Suprapubic skin (tissue), 4 donors: Measurements from ENCODE around the gene OLA1. TPM values are rescaled to one million over a fixed set of nuclear protein-coding genes. Genes with fewer than 3 reads are reported as not detected.
"Not testable (repeated sequence)": the region's sequence is repeated elsewhere in the genome, so short reads cannot be mapped to it uniquely, and the experiment has no call there.

ENCODE experiments used
- DNase-seq, 2 donors: peaks; one replicate each; pipeline ENCODE4 v3.0.0-alpha.2; 2019; ENCODE audit warnings: low spot score in 2 of 2
- H3K27ac ChIP-seq: fragments of 200-600 bp; sonication (generic); one replicate; pipeline ENCODE4 v1.5.1; 2019
- H3K27me3 ChIP-seq: fragments of 200-600 bp; sonication (generic); one replicate; pipeline ENCODE4 v1.5.1; 2019
- H3K36me3 ChIP-seq: fragments of 200-600 bp; sonication (generic); one replicate; pipeline ENCODE4 v1.5.1; 2019
- H3K4me1 ChIP-seq: fragments of 200-600 bp; sonication (generic); one replicate; pipeline ENCODE4 v1.5.1; 2019
- H3K4me3 ChIP-seq: fragments of 200-600 bp; sonication (generic); one replicate; pipeline ENCODE4 v1.5.1; 2019; ENCODE audit warnings: mild to moderate bottlenecking
- H3K9me3 ChIP-seq: fragments of 200-600 bp; sonication (generic); one replicate; pipeline ENCODE4 v1.5.1; 2019
- EP300 ChIP-seq: sonication (generic); formaldehyde crosslinking; IDR thresholded peaks from one replicate; pipeline ENCODE4 v1.6.1; 2017; ENCODE audit warnings: antibody characterized with exemption
- POLR2A ChIP-seq, 2 donors: fragments of 450-650 bp; IDR thresholded peaks; one replicate each; pipeline ENCODE4 v1.6.1; 2017; ENCODE audit warnings: antibody characterized with exemption in 2 of 2, mild to moderate bottlenecking in 2 of 2, moderate library complexity in 2 of 2
- POLR2AphosphoS5 ChIP-seq, 3 donors: sonication (generic); formaldehyde crosslinking; IDR thresholded peaks; one replicate each; pipeline ENCODE4 v1.6.1; 2017; ENCODE audit warnings: antibody characterized with exemption in 3 of 3
- WGBS: methylation state at CpG from one replicate; pipeline ENCODE4 v1.1.5; 2018; 5-methylcytosine and 5-hydroxymethylcytosine counted together
- total RNA-seq, 4 donors: library from RNA; depleted of rRNA; stranded (reverse); fragments of >200 nt; gene quantifications; one replicate each; pipeline ENCODE4 v1.1.0, GENCODE V29; 2016
- TF ChIP-seq, protein P1 (sequence below), 2 donors: fragments of 200-600 bp in 1 of 2; fragments of 450-650 bp in 1 of 2; sonication (generic) in 1 of 2; IDR thresholded peaks; one replicate each; pipeline ENCODE4 v1.5.1; 2016 to 2019; ENCODE audit warnings: antibody characterized with exemption in 2 of 2, mild to moderate bottlenecking in 1 of 2, moderate library complexity in 1 of 2

The OLA1 gene
- total RNA-seq, 4 donors from 2014 or later, result 59.2 to 83.6 (median 75.9) TPM

DNA sequence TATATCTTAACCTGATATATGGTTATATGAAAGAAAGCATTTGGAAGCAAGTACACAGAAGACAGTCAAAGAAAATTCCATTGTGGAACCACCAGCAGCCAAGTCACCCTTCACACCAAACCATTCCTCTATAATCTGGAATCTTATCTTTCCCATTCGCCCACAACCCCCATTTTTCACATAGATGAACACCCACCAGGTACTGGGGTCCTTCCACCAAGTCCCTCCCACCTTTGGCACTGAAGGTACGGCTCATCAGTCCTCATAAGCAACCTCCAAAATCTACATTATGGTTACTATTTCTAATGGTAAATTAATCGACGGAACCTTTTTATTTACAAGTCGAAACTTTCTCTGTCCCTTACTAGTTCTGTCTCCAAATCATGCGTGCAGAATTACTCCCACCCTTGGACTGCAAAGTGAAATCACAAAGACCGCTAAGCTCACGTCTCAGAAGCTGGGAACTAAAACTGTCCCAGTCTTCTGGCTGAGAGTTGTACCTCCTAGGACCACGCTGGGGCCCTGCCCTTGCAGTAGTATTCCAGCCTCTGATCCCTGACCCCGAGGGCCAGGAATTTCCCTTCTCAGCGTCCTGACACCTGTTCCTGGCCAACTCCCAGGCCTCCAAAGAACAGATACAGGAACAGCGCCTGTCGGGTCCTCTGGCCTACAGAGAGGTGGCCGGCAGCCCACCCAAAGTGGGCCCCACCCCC, 702 bp downstream of the OLA1 start:
- Histone ChIP-seq H3K27ac (peak overlapping the region; percentile 79), H3K4me3 (peak overlapping the region; percentile 89), H3K36me3 (peaks cover 10% of the 10 kb centered on the region), H3K27me3 (no peaks in the 10 kb centered on the region), H3K9me3 (no peaks in the 10 kb centered on the region), H3K4me1 (peaks cover 26% of the 10 kb centered on the region)
- 23% methylated on average over 11 of the region's 14 CpGs for WGBS
- no peak for DNase-seq
- TF ChIP-seq, protein P1, sequence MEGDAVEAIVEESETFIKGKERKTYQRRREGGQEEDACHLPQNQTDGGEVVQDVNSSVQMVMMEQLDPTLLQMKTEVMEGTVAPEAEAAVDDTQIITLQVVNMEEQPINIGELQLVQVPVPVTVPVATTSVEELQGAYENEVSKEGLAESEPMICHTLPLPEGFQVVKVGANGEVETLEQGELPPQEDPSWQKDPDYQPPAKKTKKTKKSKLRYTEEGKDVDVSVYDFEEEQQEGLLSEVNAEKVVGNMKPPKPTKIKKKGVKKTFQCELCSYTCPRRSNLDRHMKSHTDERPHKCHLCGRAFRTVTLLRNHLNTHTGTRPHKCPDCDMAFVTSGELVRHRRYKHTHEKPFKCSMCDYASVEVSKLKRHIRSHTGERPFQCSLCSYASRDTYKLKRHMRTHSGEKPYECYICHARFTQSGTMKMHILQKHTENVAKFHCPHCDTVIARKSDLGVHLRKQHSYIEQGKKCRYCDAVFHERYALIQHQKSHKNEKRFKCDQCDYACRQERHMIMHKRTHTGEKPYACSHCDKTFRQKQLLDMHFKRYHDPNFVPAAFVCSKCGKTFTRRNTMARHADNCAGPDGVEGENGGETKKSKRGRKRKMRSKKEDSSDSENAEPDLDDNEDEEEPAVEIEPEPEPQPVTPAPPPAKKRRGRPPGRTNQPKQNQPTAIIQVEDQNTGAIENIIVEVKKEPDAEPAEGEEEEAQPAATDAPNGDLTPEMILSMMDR (IDR thresholded peaks at IDR 0.05), result no peak
- TF ChIP-seq POLR2A (IDR thresholded peaks at IDR 0.05), result no peak
- TF ChIP-seq POLR2AphosphoS5 (IDR thresholded peaks at IDR 0.05), result no peak
- no peak for TF ChIP-seq EP300

- Histone ChIP-seq H3K27ac (no peak overlapping the region), H3K27me3 (no peaks in the 10 kb centered on the region), H3K4me3 (no peak overlapping the region), H3K36me3 (peaks cover 17% of the 10 kb centered on the region), H3K4me1 (peaks cover 26% of the 10 kb centered on the region), H3K9me3 (no peaks in the 10 kb centered on the region)
- no peak for DNase-seq
- 93% methylated on average over 18 of the region's 18 CpGs for WGBS
- TF ChIP-seq EP300, result no peak
- TF ChIP-seq, protein P1 (IDR thresholded peaks at IDR 0.05), result no peak
- TF ChIP-seq POLR2AphosphoS5 (IDR thresholded peaks at IDR 0.05), result no peak
- no peak for TF ChIP-seq POLR2A (IDR thresholded peaks at IDR 0.05)
Measured at GRCh38 chr2:174246944-174247381, 1.4 kb downstream of the OLA1 start.

- H3K27me3 ChIP-seq, result not testable (repeated sequence)
- WGBS, result 63% methylated on average over 6 of the region's 6 CpGs
Measured at GRCh38 chr2:174245628-174246027, 2.7 kb downstream of the OLA1 start.

DNA sequence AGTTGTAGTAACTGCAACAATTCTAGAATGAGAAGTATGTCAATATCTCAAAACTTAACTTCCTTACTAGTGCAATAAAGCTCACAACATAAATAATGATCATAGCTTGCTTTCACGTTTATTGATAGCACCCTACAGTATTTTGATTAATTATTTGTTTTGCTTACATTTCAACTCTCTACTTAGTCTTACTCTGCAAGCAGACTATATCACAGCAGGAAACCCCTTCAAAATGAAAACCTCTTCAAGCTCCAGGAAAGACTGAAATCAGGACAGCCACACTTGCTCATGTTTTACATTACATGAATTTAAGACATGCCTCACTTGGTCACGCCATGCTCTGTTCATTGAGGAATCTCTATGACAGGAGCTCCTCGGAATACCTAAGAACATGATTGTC, 3.3 kb downstream of the OLA1 start:
- 97% methylated on average over 3 of the region's 3 CpGs for WGBS
- DNase-seq, result no peak
- Histone ChIP-seq H3K4me1 (peaks cover 26% of the 10 kb centered on the region), H3K27ac (no peak overlapping the region), H3K36me3 (peaks cover 17% of the 10 kb centered on the region), H3K4me3 (no peak overlapping the region), H3K27me3 (no peaks in the 10 kb centered on the region), H3K9me3 (no peaks in the 10 kb centered on the region)
- TF ChIP-seq, protein P1 (IDR thresholded peaks at IDR 0.05), result no peak
- TF ChIP-seq POLR2AphosphoS5 (IDR thresholded peaks at IDR 0.05) (no peak), EP300 (no peak), POLR2A (IDR thresholded peaks at IDR 0.05) (no peak)

More at GRCh38 chr2:174245628-174246027, 2.7 kb downstream of the OLA1 start:
- not testable (repeated sequence) for DNase-seq, H3K4me3 ChIP-seq, H3K27ac ChIP-seq, H3K9me3 ChIP-seq
- Histone ChIP-seq H3K36me3 (peaks cover 17% of the 10 kb centered on the region), H3K4me1 (peaks cover 26% of the 10 kb centered on the region)

DNA sequence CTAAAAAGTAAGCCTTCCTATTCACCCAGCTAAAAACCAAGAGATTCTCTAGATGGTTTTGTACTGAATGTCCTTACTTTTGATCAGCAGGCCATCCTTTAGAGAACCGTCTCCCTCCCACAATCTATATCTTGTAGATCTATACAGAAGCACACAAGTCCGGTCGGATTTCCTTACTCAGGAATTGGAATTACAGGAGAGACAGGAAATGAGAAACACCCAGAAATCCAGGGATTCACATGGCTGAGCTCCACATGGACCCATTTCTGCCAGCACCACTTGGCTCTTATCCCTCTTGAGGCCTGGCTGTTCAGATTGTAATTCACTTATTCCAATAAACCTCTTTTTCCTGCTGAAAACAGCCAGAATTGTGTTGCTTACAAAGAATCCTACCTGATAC, 4.5 kb downstream of the OLA1 start:
- WGBS, result 70% methylated on average over 3 of the region's 3 CpGs
- H3K27ac ChIP-seq, result no peak overlapping the region
- no peak overlapping the region for H3K4me3 ChIP-seq
- no peak for DNase-seq
- no peaks in the 10 kb centered on the region for H3K9me3 ChIP-seq
- TF ChIP-seq POLR2A (IDR thresholded peaks at IDR 0.05), result no peak
- TF ChIP-seq, protein P1 (IDR thresholded peaks at IDR 0.05), result no peak
- TF ChIP-seq POLR2AphosphoS5 (IDR thresholded peaks at IDR 0.05), result no peak
- no peak for TF ChIP-seq EP300
- no peaks in the 10 kb centered on the region for H3K27me3 ChIP-seq
- peaks cover 17% of the 10 kb centered on the region for H3K36me3 ChIP-seq
- peaks cover 20% of the 10 kb centered on the region for H3K4me1 ChIP-seq
